Measurements from ENCODE around the gene HACD4.

HACD4 gene

GRCh38 chr9:20950707-20951106, 80.7 kb downstream of the HACD4 start:
- DNase-seq = no peak
- Histone ChIP-seq H3K27ac (ENCODE audit: low read length) (no peak overlapping the region), H3K4me1 (ENCODE audit: low read length) (no peaks in the 10 kb centered on the region), H3K9me2 (replicated peaks; ENCODE audit: insufficient read depth, low read length) (no peaks in the 10 kb centered on the region), H3K9ac (ENCODE audit: low read length) (no peak overlapping the region), H3K4me3 (ENCODE audit: low read length) (no peak overlapping the region), H3K9me3 (replicated peaks; ENCODE audit: insufficient read depth, low read length) (no peaks in the 10 kb centered on the region), H3F3A (ENCODE audit: insufficient read depth, low read length) (no peaks in the 10 kb centered on the region), H3K79me2 (ENCODE audit: low read length) (no peaks in the 10 kb centered on the region), H3K27me3 (replicated peaks; ENCODE audit: insufficient read depth, low read length) (no peaks in the 10 kb centered on the region), H3K4me2 (ENCODE audit: low read depth, low read length) (no peak overlapping the region), H2AFZ (ENCODE audit: low read length) (no peak overlapping the region), H3K36me3 (replicated peaks; ENCODE audit: insufficient read depth, low read length) (no peaks in the 10 kb centered on the region), H4K20me1 (ENCODE audit: insufficient read depth, low read length) (no peaks in the 10 kb centered on the region)
- TF ChIP-seq EZH2phosphoT487 (IDR thresholded peaks at IDR 0.05; ENCODE audit: low read length) = no peak
- TF ChIP-seq CTCF (IDR thresholded peaks at IDR 0.05; ENCODE audit: low read length) = no peak
- no peak for TF ChIP-seq EZH2 (optimal IDR thresholded peaks at IDR 0.05; ENCODE audit: low read depth, low read length)

Data from MM.1S (cell line).